ENCODE data around the gene FRS2.
"Not testable (repeated sequence)": the region's sequence is repeated elsewhere in the genome, so short reads cannot be mapped to it uniquely, and the experiment has no call there.

FRS2 gene

DNA sequence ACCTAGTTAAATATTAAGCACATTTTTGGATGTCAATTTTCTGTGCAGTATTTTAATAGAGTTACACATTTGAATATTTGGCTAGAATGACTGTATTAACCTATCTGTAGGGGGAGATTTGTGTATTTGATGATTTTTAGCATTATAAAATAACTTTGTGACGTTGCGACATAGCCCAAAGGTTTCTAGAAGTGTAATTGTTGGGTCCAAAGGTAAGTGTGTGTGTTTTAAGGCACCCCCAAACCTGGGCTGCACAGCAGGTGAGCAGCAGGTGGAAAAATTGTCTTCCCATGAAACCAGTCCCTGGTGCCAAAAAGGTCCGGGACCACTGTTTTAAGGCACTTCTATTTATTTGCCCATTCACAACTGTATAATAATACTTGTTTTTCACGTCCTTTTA lies 118.3 kb downstream of the FRS2 start:
- DNase-seq = no peak

DNA sequence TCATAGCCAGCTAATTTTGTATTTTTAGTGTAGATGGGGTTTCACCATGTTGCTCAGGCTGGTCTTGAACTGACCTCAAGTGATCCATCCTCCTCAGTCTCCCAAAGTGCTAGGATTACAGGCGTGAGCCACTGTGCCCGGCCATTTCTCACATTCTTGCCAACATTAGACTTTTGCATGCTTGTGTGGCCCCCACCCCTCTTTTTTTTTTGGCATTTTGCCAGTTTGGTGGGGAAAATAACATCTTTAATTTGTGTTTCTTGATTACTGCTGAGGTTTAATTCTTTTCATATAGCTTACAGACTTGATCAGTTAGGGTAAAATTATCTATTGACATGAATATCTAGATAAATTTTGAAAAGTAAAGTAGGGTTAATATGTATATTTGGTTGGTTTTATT lies 118.9 kb downstream of the FRS2 start:
- no peak for DNase-seq

DNA sequence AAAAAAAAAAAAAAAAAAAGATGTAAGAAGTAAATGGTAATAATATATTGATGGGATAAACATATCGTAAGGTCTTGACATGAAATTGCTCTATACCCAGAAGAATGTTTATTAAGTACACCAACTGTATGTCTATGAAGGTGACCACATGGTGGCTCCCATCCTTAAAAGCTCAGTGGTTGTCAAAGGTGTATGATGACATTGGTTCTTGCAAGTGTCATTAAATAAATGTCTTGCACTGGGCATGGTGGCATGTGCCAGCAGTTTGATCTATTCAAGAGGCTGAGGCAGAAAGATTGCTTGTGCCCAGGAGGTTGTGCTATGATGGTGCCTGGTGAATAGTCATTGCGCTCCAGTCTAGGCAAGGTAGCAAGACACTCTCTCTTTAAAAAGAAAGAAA lies 125.5 kb downstream of the FRS2 start:
- no peak for DNase-seq

DNA sequence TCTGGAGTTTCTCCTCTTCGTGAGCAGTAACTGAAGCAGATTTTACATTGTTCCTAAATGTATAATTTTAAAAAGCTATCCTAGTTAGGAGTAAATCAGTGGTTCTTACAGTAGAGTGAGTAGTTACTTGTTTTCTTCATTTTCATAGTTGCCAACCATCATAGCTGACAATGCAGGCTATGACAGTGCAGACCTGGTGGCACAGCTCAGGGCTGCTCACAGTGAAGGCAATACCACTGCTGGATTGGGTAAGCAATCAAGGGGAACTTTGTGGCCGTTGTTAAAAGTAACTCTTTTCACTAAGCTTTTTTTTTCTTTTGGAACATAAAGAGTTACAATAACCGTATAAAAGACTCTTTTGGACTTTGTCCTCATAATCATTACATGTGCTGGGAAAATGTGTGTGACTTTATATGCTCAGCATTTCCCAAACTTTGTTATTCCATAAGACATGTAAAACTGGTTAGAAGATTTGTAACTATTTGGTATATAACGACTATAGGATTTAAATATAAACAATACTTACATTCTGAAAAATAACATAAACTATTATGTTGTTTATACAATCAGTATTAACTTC lies 128.1 kb downstream of the FRS2 start:
- DNase-seq = no peak

DNA sequence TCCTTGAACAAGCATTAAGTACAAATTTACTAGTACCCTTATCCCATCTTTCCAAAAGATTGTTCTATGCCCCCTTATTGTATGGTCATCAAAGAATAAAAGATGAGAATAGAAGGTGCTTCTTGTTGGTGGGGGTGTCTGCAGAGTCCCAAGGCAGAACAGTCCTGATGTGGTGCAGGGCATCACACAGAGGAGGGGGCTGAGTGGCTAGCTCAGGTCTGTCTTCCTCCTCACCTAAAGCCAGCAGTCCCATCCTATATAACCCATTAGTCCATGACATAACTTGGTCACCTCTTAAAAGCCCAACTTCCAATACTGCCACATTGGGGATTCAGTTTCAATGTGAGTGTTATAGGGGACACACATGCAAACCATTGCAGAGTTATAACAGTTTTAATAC lies 130.6 kb downstream of the FRS2 start:
- DNase-seq = no peak

DNA sequence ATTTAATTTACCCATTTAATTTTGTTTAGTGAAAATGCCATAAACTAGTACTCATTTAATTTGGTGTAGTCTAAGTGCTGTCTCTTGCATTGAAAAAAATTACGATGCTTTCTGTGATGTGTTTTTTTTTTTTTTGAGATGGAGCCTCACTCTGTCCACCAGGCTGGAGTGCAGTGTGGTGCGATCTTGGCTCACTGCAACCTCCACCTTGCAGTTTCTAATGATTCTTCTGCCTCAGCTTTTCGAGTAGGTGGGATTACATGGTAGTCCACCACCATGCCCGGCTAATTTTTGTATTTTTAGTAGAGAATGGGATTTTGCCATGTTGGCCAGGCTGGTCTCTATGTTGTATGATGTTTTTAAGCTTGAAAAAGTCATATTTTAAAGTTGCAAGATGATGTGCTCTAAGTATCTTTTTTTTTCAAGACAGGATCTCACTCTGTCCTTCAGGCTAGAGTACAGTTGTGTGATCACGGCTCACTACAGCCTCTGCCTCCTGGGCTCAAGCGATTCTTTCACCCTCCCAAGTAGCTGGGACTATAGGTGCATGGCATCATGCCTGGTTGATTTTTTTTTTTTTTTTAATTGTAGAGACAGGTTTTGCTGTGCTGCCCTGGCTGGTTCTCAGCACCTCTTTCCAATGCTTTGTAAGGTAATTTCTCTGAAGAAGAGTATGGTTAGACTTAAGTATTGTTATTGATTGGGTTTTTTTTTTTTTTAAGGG lies 131.9 kb downstream of the FRS2 start:
- DNase-seq = no peak

DNA sequence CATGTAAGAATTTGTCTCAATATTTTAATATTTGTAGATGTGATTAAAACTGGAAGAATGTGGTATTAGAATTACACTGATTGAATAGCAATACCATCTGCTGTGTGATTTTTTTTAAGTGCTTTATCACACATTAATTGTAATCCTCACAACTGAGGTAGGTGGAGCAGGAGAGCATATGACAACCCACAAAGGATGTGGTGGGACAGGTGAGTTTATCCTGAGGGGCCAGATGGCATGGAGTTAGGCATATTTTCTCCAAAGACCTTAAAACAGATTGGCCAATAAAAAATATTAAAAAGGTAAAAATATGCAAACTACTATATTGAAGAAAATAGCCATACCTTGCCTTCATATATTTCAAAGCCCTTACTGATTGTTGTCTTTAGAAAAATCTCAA lies 132.8 kb downstream of the FRS2 start:
- DNase-seq = no peak

DNA sequence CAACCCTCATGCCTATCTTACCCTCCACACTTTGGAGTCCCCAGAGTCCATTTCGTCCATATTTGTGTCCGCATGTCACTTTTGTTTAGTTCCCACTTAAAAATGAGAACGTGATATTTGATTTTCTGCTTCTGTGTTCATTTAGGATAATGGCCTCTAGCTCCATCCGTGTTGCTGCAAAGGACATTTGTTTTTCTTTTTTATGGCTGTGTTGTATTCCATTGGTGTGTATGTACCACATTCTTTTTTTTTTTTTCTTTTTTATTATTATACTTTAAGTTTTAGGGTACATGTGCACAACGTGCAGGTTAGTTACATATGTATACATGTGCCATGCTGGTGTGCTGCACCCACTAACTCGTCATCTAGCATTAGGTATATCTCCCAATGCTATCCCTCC lies 133.4 kb downstream of the FRS2 start:
- not testable (repeated sequence) for DNase-seq

DNA sequence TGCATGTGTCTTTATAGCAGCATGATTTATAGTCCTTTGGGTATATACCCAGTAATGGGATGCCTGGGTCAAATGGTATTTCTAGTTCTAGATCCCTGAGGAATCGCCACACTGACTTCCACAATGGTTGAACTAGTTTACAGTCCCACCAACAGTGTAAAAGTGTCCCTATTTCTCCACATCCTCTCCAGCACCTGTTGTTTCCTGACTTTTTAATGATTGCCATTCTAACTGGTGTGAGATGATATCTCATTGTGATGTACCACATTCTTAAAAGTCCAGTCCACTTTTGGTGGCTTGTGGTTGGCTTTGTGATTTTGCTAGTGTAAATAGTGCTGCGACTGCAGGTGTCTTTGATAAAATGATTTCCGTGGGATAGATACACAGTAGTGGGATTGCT lies 134.1 kb downstream of the FRS2 start:
- not testable (repeated sequence) for DNase-seq

DNA sequence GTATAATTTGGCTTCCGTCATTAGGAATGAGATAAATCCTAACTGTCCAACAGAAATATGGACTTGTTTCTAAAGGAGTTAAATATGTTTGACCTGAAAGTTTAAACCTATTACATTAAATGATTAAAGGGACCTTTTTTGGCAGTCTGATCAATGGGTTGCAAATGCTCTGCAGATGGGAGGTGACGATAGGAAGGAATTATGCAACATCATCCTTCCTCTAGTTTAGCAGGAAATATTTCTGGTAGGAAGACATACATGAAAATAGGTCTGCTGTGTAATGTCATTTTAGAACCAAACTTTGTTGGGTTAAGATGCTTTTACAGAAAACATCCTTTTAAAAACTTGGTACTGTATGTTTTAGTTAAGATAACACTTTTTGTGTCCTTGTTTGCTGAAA lies 137.9 kb downstream of the FRS2 start:
- no peak for DNase-seq

DNA sequence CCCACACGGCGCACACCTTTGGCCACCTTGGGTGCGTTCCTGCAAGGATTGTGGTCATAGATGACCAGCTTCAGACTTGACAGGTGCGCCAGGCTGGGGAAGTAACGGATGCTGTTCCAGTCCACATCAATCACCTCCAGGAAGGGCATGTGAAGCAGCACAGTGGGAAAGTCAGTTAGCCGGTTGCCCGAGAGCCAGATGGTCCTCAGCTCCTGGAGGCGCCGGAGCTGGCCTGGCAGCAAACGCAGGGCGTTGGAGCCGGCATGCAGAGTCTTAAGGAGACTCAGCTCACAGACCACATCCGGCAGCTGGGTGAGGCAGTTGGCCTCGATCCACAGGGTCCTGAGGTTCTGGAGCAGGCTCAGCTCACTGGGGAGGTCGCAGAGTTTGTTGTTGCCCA lies 139.9 kb downstream of the FRS2 start:
- no peak for DNase-seq

DNA sequence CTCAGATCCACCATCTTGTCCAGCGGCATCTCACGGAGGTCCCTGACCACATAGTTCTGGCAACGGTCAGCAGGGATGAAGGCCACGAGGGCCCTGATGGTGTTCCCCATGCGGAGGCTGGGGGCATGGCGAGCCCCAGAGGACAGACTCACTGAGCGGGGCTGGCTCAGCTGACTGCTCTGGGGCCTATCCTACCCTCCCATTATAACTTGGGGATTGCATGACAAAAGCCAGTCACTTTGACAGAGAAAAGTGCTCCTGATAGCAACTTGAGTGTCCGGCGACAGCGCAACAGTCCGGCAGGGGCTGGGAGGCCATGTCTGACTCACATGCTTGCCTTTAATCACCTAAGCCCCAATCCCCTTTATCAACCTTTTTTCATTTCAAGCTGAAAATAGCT lies 140.5 kb downstream of the FRS2 start, which contains the start of gene LRRC10:
Gene LRRC10, minus strand, starts transcription at position 179 of the 400 bp plus-strand sequence. Its CDS starts 69 bp downstream, at position 110.
- no peak for DNase-seq

DNA sequence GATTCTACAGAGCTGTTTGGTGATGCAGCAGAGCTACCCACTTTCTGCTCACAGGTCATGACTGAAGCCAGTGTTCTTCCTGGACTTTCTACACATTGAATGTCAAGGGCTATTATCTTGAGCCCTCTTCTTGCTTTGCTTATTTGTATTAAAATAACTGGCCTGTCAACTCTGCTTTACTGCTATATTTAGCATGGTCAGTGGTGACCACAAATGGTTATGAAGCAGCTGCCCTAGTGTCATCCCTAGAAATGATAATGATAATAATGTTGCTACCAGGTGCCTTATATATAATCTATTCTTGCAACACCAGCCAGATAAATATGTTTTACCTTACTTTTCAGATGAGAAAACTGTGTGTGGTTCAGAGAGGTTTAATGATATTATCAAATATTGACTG lies 143.2 kb downstream of the FRS2 start:
- no peak for DNase-seq

DNA sequence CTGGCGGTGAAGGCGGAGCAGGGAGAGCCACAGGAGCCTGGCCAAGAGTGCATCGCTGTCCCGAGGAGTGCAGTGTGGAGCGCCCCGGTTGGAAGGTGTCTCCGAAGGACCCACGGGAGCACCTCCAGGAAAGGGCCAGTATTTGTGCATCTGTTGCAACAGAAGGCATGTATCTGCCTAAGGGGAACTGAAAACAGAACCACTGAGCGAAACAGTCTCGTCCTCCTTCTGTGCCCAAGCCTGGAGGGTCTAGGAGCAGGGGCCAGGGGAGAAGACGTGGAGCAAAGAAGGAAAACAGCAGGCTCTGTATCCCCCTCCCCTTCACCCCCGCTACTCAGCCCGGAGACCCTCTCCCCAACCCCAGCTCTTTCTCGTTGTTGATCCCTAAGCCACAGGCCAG lies 145.8 kb downstream of the FRS2 start:
- no peak for DNase-seq

DNA sequence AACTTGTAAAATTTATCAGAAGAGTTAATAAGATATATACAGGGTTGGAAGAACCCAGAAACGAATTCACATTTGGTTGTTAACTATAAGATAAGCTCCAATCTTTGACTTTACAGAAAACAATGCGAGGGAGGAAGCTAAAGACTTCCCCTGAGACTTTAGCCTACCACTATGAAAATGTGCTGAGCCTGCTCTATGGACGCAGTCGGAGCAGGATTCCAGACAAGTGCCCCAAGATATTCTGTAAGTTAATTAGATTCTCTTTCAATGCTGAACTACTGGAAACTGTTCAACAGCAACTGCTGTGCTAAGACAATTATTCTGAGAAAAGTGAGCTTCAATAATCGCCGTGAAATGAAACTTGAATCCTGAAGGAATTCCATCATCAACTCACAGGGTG lies 148.9 kb downstream of the FRS2 start:
- no peak for DNase-seq

DNA sequence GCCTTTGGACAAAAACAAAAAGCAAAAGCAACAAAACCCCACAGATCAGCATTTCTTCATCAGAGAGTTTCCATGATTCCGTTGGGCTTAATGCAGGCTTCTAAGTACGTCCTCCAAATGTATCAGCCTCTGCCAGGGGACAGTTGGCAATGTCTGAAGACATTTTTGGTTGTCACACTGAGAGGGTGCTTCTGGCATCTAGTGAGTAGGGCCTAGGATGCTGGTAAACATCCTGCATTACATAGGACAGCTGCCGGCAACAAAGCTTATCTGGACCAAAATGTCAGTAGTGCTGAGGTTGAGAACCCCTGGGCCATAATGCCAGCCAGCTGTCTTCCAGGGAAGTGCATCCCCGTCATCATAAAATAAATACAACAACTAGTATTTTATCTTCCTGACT lies 149.9 kb downstream of the FRS2 start:
- DNase-seq = no peak

DNA sequence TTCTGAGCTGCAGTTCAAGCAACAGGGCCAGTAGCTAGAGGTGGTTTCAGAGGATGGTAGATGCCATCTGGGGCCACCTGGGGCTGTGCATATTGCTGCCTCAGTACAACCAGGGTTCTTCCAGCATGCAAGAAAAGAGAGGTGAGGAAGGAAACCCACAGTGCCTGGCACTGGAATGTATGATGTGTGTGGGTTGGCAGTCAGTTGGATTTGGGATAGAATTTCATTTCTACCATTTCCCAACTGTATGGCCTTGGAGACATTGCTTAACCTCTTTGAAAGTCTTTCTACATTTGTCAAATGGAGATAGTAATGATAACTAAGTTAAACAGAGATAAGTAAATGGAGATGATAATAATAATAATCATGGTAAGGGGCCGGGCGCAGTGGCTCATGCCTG lies 150.7 kb downstream of the FRS2 start:
- DNase-seq = no peak

DNA sequence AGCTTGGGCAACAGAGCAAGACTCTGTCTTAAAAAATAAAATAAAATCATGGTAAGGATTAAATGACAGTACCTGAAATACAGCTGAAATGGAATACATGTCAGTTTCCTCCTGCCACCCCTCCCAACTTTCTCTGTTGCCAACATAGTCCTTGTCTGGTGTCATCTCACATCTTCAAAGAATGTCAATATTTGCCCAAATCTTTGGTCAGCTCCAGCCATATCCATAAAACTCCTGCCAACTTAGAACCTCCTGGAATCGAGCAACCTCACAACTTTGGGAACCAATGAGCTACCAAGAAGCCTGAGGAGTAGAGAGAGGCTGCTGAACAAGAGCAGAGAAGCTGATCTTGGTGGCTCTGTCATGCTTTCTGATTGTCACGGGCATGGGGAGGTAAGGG lies 151.4 kb downstream of the FRS2 start:
- DNase-seq = no peak

DNA sequence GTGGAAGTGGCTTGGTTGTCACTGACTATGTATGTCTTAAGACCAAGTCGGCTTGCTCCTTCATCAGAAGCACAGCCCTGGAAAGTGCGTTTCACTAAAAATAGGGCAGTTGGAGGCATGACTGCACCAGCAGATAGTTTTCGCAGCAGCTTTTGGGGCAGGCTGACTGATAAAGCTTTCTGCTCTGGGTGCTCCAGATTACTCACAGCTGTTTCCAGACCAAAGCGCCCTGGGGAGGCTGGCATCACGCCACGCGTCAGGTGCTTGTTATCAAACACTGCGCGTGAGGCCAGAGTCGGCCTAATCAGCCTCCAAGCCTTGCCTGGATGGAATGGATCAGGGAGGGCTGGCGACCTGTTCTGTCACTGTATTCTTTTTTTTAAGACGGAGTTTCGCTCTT lies 153.8 kb downstream of the FRS2 start:
- DNase-seq = no peak

DNA sequence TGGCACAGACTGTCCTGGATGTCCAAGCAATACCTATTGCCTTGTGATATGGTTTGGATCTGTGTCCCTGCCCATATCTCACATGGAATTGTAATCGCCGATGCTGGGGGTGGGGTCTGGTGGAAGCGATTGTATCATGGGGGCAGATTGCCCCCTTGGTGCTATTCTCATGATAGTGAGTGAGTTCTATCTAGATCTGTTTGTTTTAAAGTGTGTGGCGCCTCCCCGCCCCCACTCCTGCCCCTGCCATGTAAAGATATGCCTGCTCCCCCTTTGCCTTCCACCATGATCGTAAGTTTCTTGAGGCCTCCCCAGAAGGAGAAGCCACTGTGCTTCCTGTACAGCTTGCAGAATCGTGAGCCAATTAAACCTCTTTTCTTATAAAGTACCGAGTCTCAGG lies 157.3 kb downstream of the FRS2 start:
- no peak for DNase-seq
